ENCODE results near the gene FDXR.

GRCh38 chr17:74875977-74876593 lies 3.3 kb upstream of the FDXR start:
- no peak for TF ChIP-seq CTCF (IDR thresholded peaks at IDR 0.05)
- TF ChIP-seq POLR2A (IDR thresholded peaks at IDR 0.05): no peak
